Medulla oblongata (tissue), 1 donor: ENCODE measurements around the gene RNF215.

Experiments used
- DNase-seq: peaks from one replicate; pipeline ENCODE4 v3.0.0-alpha.2; 2015; ENCODE audit errors: extremely low spot score

Gene RNF215

GRCh38 chr22:30397656-30398635, 10.7 kb upstream of the RNF215 start:
- no peak for DNase-seq

- DNase-seq = peak; percentile 80
Measured at GRCh38 chr22:30396871-30397655, 9.9 kb upstream of the RNF215 start, which contains the start of gene SEC14L2. Gene SEC14L2, plus strand, starts transcription at chr22:30397018. Its CDS starts 99 bp downstream, at chr22:30397117.

GRCh38 chr22:30393885-30394284, 6.7 kb upstream of the RNF215 start:
- DNase-seq = no peak

GRCh38 chr22:30393322-30393680, 6.1 kb upstream of the RNF215 start:
- DNase-seq = no peak

GRCh38 chr22:30392661-30393321, 5.6 kb upstream of the RNF215 start:
- DNase-seq = no peak

- peak; percentile 89 for DNase-seq
Measured at GRCh38 chr22:30390974-30391691, 3.9 kb upstream of the RNF215 start.

- no peak for DNase-seq
Measured at GRCh38 chr22:30386608-30386959, 627 bp downstream of the RNF215 start.

- no peak for DNase-seq
Measured at GRCh38 chr22:30385942-30386341, 1.3 kb downstream of the RNF215 start.

- no peak for DNase-seq
Measured at GRCh38 chr22:30383061-30383460, 4.2 kb downstream of the RNF215 start.

- no peak for DNase-seq
Measured at GRCh38 chr22:30382340-30382739, 4.9 kb downstream of the RNF215 start.

GRCh38 chr22:30381264-30381663, 5.9 kb downstream of the RNF215 start:
- DNase-seq = no peak

- no peak for DNase-seq
Measured at GRCh38 chr22:30380011-30380410, 7.2 kb downstream of the RNF215 start.

- no peak for DNase-seq
Measured at GRCh38 chr22:30375312-30375849, 11.8 kb downstream of the RNF215 start.

- no peak for DNase-seq
Measured at GRCh38 chr22:30373331-30374325, 13.6 kb downstream of the RNF215 start.

- DNase-seq = no peak
Measured at GRCh38 chr22:30372915-30373314, 14.3 kb downstream of the RNF215 start.

- DNase-seq = no peak
Measured at GRCh38 chr22:30371981-30372380, 15.2 kb downstream of the RNF215 start.

- DNase-seq = no peak
Measured at GRCh38 chr22:30371321-30371720, 15.9 kb downstream of the RNF215 start.

GRCh38 chr22:30370641-30371230, 16.5 kb downstream of the RNF215 start:
- no peak for DNase-seq

- DNase-seq = no peak
Measured at GRCh38 chr22:30368420-30368819, 18.8 kb downstream of the RNF215 start.

- DNase-seq = no peak
Measured at GRCh38 chr22:30365891-30366290, 21.3 kb downstream of the RNF215 start.
